ENCODE measurements around the gene NOC2L. TPM values are rescaled to one million over a fixed set of nuclear protein-coding genes. Genes with fewer than 3 reads are reported as not detected.
"Not testable (repeated sequence)": the region's sequence is repeated elsewhere in the genome, so short reads cannot be mapped to it uniquely, and the experiment has no call there.

Gene NOC2L
- total and polyA plus RNA-seq, 9 of the 15 experiments (the other 6 are each of a cell fraction or from before 2014, with no cell fraction given) = 4.0 to 410 (median 200) TPM

DNA sequence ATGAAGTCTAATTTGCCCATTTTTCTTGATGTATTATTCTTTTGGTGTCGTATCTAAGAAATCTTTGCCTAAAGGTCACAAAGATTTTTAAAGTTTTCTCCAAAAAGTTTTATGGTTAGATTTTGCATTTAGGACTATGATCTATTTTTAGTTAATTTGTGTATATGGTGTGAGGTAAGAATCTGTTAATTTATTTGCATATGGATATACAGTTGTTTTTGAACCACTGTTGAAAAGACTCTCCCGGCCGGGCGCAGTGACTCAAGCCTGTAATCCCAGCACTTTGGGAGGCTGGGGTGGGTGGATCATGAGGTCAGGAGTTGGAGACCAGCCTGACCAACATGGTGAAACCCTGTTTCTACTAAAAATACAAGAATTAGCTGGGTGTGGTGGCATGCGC, 29.0 kb upstream of the NOC2L start:
- BruUV-seq (replicated peaks); POLR2A ChIA-PET; H3K9ac ChIP-seq (ENCODE audit: insufficient read depth in 1 of 2, low read depth in 2 of 2, low read length in 2 of 2); H3K79me2 ChIP-seq (ENCODE audit: control insufficient read depth, insufficient read depth, low read length); H3K4me3 ChIP-seq; H3K9me1 ChIP-seq (ENCODE audit: control insufficient read depth, insufficient read depth, low read length); CTCF ChIA-PET (ENCODE audit: low intra/inter-chr PET ratio); H3K27ac ChIP-seq (ENCODE audit: extremely low read depth, low read depth, low read length); DNase-seq (ENCODE audit: extremely low read depth in 1 of 4, low spot score in 3 of 4); FAIRE-seq; H2AFZ ChIP-seq (ENCODE audit: low read depth, low read length); H4K20me1 ChIP-seq (replicated peaks; ENCODE audit: control insufficient read depth, insufficient read depth, low read length); H3K9me3 ChIP-seq (replicated peaks; ENCODE audit: control insufficient read depth, insufficient read depth, low read depth, low read length); H3K4me2 ChIP-seq (ENCODE audit: insufficient read depth, low read length); ATAC-seq; H3K36me3 ChIP-seq (ENCODE audit: control insufficient read depth, insufficient read depth, low read length): not testable (repeated sequence)
- intact Hi-C loops (cut with micrococcal nuclease) = loop anchor here (10.0 kb wide), 1 partner anchor 307 kb away; no protein-coding TSS in a partner anchor
- in situ Hi-C loops (cut with MboI) = loop anchor here (10.0 kb wide), 1 partner anchor 77 kb away; no protein-coding TSS in a partner anchor
- TF ChIP-seq MEF2D (tag; conservative IDR thresholded peaks at IDR 0.05; ENCODE audit: low read depth) (peak; percentile 78), MEF2A (IDR thresholded peaks at IDR 0.05; ENCODE audit: control insufficient read depth, low read depth, low read length) (peak; percentile 85; the same call in 1 of the 2 replicates), EGR1 (conservative IDR thresholded peaks at IDR 0.05) (0 out of 2 replicates have a peak, but pooled peaks have one; percentile 11)
- H3K27me3 ChIP-seq (ENCODE audit: control insufficient read depth in 2 of 2, insufficient read depth in 2 of 2, low read length in 2 of 2) = peaks cover 19 to 20% of the 10 kb centered on the region in 2 experiments; a peak in 4 of 5 replicates
- WGBS (ENCODE audit: insufficient coverage, low coverage, missing lambda C conversion rate) = 17% methylated on average over 5 of the region's 5 CpGs
- H3K4me1 ChIP-seq (replicated peaks in 1 of 2; ENCODE audit: control insufficient read depth in 2 of 2, insufficient read depth in 2 of 2, low read length in 2 of 2) = peaks cover 0 to 11% of the 10 kb centered on the region in 2 experiments; a peak in 2 of 5 replicates

DNA sequence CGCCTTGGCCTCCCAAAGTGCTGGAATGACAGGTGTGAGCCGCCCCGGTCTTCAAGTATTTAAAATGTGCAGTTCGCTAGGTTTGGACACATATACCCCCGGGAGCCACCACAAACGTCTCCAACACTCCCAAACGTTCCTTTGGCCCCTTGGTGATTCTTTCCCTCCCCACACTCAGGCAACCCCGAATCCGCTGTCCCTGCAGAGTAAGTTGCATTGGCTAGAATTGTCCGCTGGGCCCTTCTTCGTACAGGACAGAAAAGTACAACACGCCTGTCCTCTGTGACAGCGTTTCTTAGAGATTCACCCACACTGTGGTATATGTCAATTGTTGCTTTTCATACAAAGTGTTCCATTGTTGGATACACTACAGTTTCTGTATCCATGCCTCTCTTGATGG, 26.1 kb upstream of the NOC2L start:
- ChIA-PET CTCF (ENCODE audit: low intra/inter-chr PET ratio) (interaction anchor here (0.6 to 2.9 kb wide), 5 partner anchors 16 to 955 kb away, joined by 3 to 27 read pairs (median 8); no protein-coding TSS in a partner anchor), POLR2A (interaction anchor here (1.0 kb wide), 1 partner anchor 12 kb away, joined by 6 read pairs; no protein-coding TSS in a partner anchor)
- 29% methylated on average over 13 of the region's 13 CpGs for WGBS (ENCODE audit: insufficient coverage, low coverage, missing lambda C conversion rate)
- in situ Hi-C loops (cut with MboI) = loop anchor here (10.0 kb wide), 1 partner anchor 80 kb away; no protein-coding TSS in a partner anchor
- Histone ChIP-seq H3K9me3 (replicated peaks; ENCODE audit: control insufficient read depth, insufficient read depth, low read depth, low read length) (no peaks in the 10 kb centered on the region), H3K36me3 (ENCODE audit: control insufficient read depth, insufficient read depth, low read length) (no peaks in the 10 kb centered on the region), H3K4me1 (replicated peaks in 1 of 2; ENCODE audit: control insufficient read depth in 2 of 2, insufficient read depth in 2 of 2, low read length in 2 of 2) (peaks cover 0 to 40% of the 10 kb centered on the region in 2 experiments; a peak in 2 of 5 replicates), H3K27ac (ENCODE audit: extremely low read depth, low read depth, low read length) (no peak overlapping the region), H3K4me2 (ENCODE audit: insufficient read depth, low read length) (no peak overlapping the region), H4K20me1 (replicated peaks; ENCODE audit: control insufficient read depth, insufficient read depth, low read length) (peaks cover 7% of the 10 kb centered on the region), H3K79me2 (ENCODE audit: control insufficient read depth, insufficient read depth, low read length) (no peaks in the 10 kb centered on the region), H3K4me3 (no peak overlapping the region), H3K27me3 (ENCODE audit: control insufficient read depth in 2 of 2, insufficient read depth in 2 of 2, low read length in 2 of 2) (peaks cover 41 to 46% of the 10 kb centered on the region in 2 experiments; a peak in 4 of 5 replicates), H3K9ac (ENCODE audit: insufficient read depth in 1 of 2, low read depth in 2 of 2, low read length in 2 of 2) (no peak overlapping the region), H2AFZ (ENCODE audit: low read depth, low read length) (no peak overlapping the region), H3K9me1 (ENCODE audit: control insufficient read depth, insufficient read depth, low read length) (no peaks in the 10 kb centered on the region)
- intact Hi-C loops (cut with micrococcal nuclease) = loop anchor here (10.0 kb wide), 1 partner anchor 310 kb away; no protein-coding TSS in a partner anchor
- ATAC-seq (no peak), DNase-seq (ENCODE audit: extremely low read depth in 1 of 4, low spot score in 3 of 4) (no peak), FAIRE-seq (no peak)
- no TSS peak for BruUV-seq (replicated peaks)
- TF ChIP-seq VEZF1 (CRISPR knock-in tag; IDR thresholded peaks at IDR 0.05) (no peak), RNF219 (CRISPR knock-in tag; IDR thresholded peaks at IDR 0.05) (no peak), MAFF (IDR thresholded peaks at IDR 0.05; ENCODE audit: low read length) (no peak), MAX (CRISPR knock-in tag; IDR thresholded peaks at IDR 0.05) (no peak), PHF20 (IDR thresholded peaks at IDR 0.05; ENCODE audit: partially characterized antibody) (no peak)
- TF ChIP-seq, protein P1, sequence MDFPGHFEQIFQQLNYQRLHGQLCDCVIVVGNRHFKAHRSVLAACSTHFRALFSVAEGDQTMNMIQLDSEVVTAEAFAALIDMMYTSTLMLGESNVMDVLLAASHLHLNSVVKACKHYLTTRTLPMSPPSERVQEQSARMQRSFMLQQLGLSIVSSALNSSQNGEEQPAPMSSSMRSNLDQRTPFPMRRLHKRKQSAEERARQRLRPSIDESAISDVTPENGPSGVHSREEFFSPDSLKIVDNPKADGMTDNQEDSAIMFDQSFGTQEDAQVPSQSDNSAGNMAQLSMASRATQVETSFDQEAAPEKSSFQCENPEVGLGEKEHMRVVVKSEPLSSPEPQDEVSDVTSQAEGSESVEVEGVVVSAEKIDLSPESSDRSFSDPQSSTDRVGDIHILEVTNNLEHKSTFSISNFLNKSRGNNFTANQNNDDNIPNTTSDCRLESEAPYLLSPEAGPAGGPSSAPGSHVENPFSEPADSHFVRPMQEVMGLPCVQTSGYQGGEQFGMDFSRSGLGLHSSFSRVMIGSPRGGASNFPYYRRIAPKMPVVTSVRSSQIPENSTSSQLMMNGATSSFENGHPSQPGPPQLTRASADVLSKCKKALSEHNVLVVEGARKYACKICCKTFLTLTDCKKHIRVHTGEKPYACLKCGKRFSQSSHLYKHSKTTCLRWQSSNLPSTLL (IDR thresholded peaks at IDR 0.05) = no peak
